HepG2 (cell line): Measurements from ENCODE around the gene GREM1. TPM values are rescaled to one million over a fixed set of nuclear protein-coding genes. Genes with fewer than 3 reads are reported as not detected.

Experiments
- AKNA ChIP-seq: sonication (generic); formaldehyde crosslinking; IDR thresholded peaks from 2 replicates; pipeline ENCODE4 v1.4.0; 2020; ENCODE audit warnings: missing genetic modification reagents, borderline replicate concordance
- ASH2L ChIP-seq: fragments of 300-600, 200-600 bp; sonication (generic); IDR thresholded peaks from 2 replicates; pipeline ENCODE4 v1.7.0; 2017; ENCODE audit warnings: low read depth, mild to moderate bottlenecking, moderate library complexity, mixed read lengths, low read length; ENCODE audit not compliant: insufficient read length
- IKZF5 ChIP-seq: IDR thresholded peaks from 2 replicates; pipeline ENCODE4 v1.6.1; 2018; ENCODE audit warnings: missing genetic modification reagents, mild to moderate bottlenecking, missing compliant biosample characterization
- IRF2 ChIP-seq: IDR thresholded peaks from 2 replicates; pipeline ENCODE4 v1.6.1; 2018; ENCODE audit warnings: missing genetic modification reagents, missing compliant biosample characterization
- KMT2B ChIP-seq: IDR thresholded peaks from 2 replicates; pipeline ENCODE4 v1.6.1; 2016; ENCODE audit warnings: missing genetic modification reagents, missing compliant biosample characterization
- MAFF ChIP-seq: IDR thresholded peaks from 2 replicates; pipeline ENCODE4 v1.6.1; 2011; ENCODE audit warnings: low read depth, low read length, improper control_type of control experiment
- MTA1 ChIP-seq: sonication (generic); formaldehyde crosslinking; IDR thresholded peaks from 2 replicates; pipeline ENCODE4 v1.4.0; 2020; ENCODE audit warnings: missing genetic modification reagents, mild to moderate bottlenecking, borderline replicate concordance
- ONECUT2 ChIP-seq: sonication (generic); formaldehyde crosslinking; IDR thresholded peaks from 2 replicates; pipeline ENCODE4 v1.4.0; 2020; ENCODE audit warnings: missing genetic modification reagents
- PHF5A ChIP-seq: IDR thresholded peaks from one replicate; pipeline ENCODE4 v1.6.1; 2018; ENCODE audit warnings: low read depth, missing genetic modification reagents; ENCODE audit not compliant: unreplicated experiment
- ZNF574 ChIP-seq: sonication (generic); formaldehyde crosslinking; IDR thresholded peaks from 2 replicates; pipeline ENCODE4 v1.4.0; 2020; ENCODE audit warnings: missing genetic modification reagents
- ZNF788 ChIP-seq: sonication (generic); formaldehyde crosslinking; IDR thresholded peaks from 2 replicates; pipeline ENCODE4 v1.5.0; 2020; ENCODE audit warnings: mild to moderate bottlenecking, missing genetic modification reagents, borderline replicate concordance
- polyA plus RNA-seq, 8 experiments: library from polyadenylated mRNA; depleted of rRNA in 3 of 8; stranded (reverse) in 7 of 8; unstranded in 1 of 8; fragments of >200 nt; fragmentation: Illumina TruSeq in 4 of 8; extraction: Trizol in 4 of 8; gene quantifications; 2 replicates each; pipeline versions ENCODE4 v1.2.1 to v1.2.3, GENCODE V29; 2011 to 2016; ENCODE audit warnings: low read depth in 4 of 8, missing spikeins in 1 of 8, mixed read lengths in 1 of 8; ENCODE audit not compliant: insufficient read depth in 1 of 8
- total RNA-seq, 5 experiments: library from RNA; depleted of rRNA; stranded (reverse); fragments of >200 nt; fragmentation: Illumina TruSeq; extraction: Trizol; gene quantifications; 2 replicates each; pipeline ENCODE4 v1.2.3, GENCODE V29; 2016; ENCODE audit warnings: low read depth in 1 of 5

The GREM1 gene
- total and polyA plus RNA-seq, 2 of the 13 experiments (the other 11 are each of a cell fraction or from before 2014, with no cell fraction given) = 0.02 to 0.08 TPM

GRCh38 chr15:32677238-32677750 lies 40.5 kb upstream of the GREM1 start (continued):
- TF ChIP-seq ZNF574 (CRISPR knock-in tag) = 0 out of 2 replicates have a peak, but pooled peaks have one; percentile 29
- peak; percentile 69; the same call in 1 of the 2 replicates for TF ChIP-seq ONECUT2
- TF ChIP-seq IKZF5 (CRISPR knock-in tag) = no peak
- peak; percentile 21; the same call in 1 of the 2 replicates for TF ChIP-seq IRF2 (CRISPR knock-in tag)
- TF ChIP-seq MAFF = peak; percentile 47; the same call in 1 of the 2 replicates
- TF ChIP-seq KMT2B = no peak
- no peak for TF ChIP-seq MTA1 (CRISPR knock-in tag)
- no peak for TF ChIP-seq ZNF788 (CRISPR knock-in tag)
- no peak for TF ChIP-seq AKNA (CRISPR knock-in tag)
- TF ChIP-seq PHF5A = peak; percentile 63
- peak; percentile 64 for TF ChIP-seq ASH2L
